ENCODE measurements around the gene PSD4. TPM values are rescaled to one million over a fixed set of nuclear protein-coding genes. Genes with fewer than 3 reads are reported as not detected.

PSD4 gene
- total and polyA plus RNA-seq, 2 of the 8 experiments (the other 6 are each of a cell fraction or from before 2014, with no cell fraction given) = 0.53 to 1.2 TPM

GRCh38 chr2:113220970-113221708, 47.4 kb downstream of the PSD4 start (continued):
- TF ChIP-seq FOSL1 (IDR thresholded peaks at IDR 0.05; ENCODE audit: insufficient read depth, low read depth, low read length) = no peak
- no peak for TF ChIP-seq E2F6 (IDR thresholded peaks at IDR 0.05)
- TF ChIP-seq BRCA1 (IDR thresholded peaks at IDR 0.05; ENCODE audit: low read depth, low read length) = no peak
- TF ChIP-seq SIX5 (IDR thresholded peaks at IDR 0.05; ENCODE audit: low read depth, low read length) = no peak
- no peak for TF ChIP-seq TAF1 (IDR thresholded peaks at IDR 0.05; ENCODE audit: low read depth, low read length)
- no peak for TF ChIP-seq JUND (IDR thresholded peaks at IDR 0.05; ENCODE audit: low read length)
- TF ChIP-seq HDAC2 (IDR thresholded peaks at IDR 0.05; ENCODE audit: borderline replicate concordance in 1 of 2, low read depth in 2 of 2, low read length in 2 of 2) = no peak
- TF ChIP-seq RBBP5 (IDR thresholded peaks at IDR 0.05; ENCODE audit: borderline replicate concordance, low read depth, low read length) = no peak
- no peak for TF ChIP-seq ASH2L (IDR thresholded peaks at IDR 0.05; ENCODE audit: low read length)
- no peak for TF ChIP-seq SUZ12 (IDR thresholded peaks at IDR 0.05; ENCODE audit: low read length)
- TF ChIP-seq KDM1A (IDR thresholded peaks at IDR 0.05; ENCODE audit: borderline replicate concordance, low read length) = no peak
